Esophagus muscularis mucosa (tissue), 4 donors: ENCODE results near the gene MNT. TPM values are rescaled to one million over a fixed set of nuclear protein-coding genes. Genes with fewer than 3 reads are reported as not detected.

ENCODE experiments used
- DNase-seq: peaks from one replicate; pipeline ENCODE4 v3.0.0-alpha.2; 2017; ENCODE audit errors: extremely low spot score
- H3K27ac ChIP-seq, 4 donors: fragments of 200-600 bp; sonication (generic); replicated peaks in 1 of 4; 1 replicate in 3 of 4; 2 replicates in 1 of 4; pipeline ENCODE4 v1.5.1; 2016 to 2019; ENCODE audit warnings: mild to moderate bottlenecking in 1 of 4
- H3K27me3 ChIP-seq, 4 donors: fragments of 200-600 bp; sonication (generic); one replicate each; pipeline versions ENCODE4 v1.5.1 to v1.6.0; 2016 to 2019
- H3K36me3 ChIP-seq, 4 donors: fragments of 200-600 bp; sonication (generic); one replicate each; pipeline ENCODE4 v1.5.1; 2016 to 2019
- H3K4me1 ChIP-seq, 4 donors: fragments of 200-600 bp; sonication (generic); one replicate each; pipeline ENCODE4 v1.5.1; 2016 to 2019
- H3K4me3 ChIP-seq, 4 donors: fragments of 200-600 bp; sonication (generic); 1 replicate in 2 of 4; 2 replicates in 2 of 4; pipeline ENCODE4 v1.5.1; 2016 to 2019; ENCODE audit warnings: mild to moderate bottlenecking in 4 of 4, moderate library complexity in 1 of 4
- H3K9me3 ChIP-seq, 4 donors: fragments of 200-600 bp; sonication (generic); 1 replicate in 3 of 4; 2 replicates in 1 of 4; pipeline ENCODE4 v1.5.1; 2016 to 2019
- EP300 ChIP-seq: sonication (generic); formaldehyde crosslinking; IDR thresholded peaks from one replicate; pipeline ENCODE4 v1.6.1; 2017; ENCODE audit warnings: antibody characterized with exemption
- POLR2A ChIP-seq: fragments of 450-650 bp; IDR thresholded peaks from one replicate; pipeline ENCODE4 v1.6.1; 2017; ENCODE audit warnings: antibody characterized with exemption, moderate library complexity, mild to moderate bottlenecking, low read depth
- POLR2AphosphoS5 ChIP-seq, 2 donors: sonication (generic); formaldehyde crosslinking; IDR thresholded peaks; one replicate each; pipeline ENCODE4 v1.6.1; 2017; ENCODE audit warnings: antibody characterized with exemption in 2 of 2
- WGBS: methylation state at CpG from one replicate; pipeline ENCODE4 v1.1.5; 2018; 5-methylcytosine and 5-hydroxymethylcytosine counted together
- intact Hi-C: fragments of 100-400 bp; cut with DNase I; formaldehyde crosslinking; loops from one replicate; pipeline ENCODE4 v1.15.1; 2023
- total RNA-seq, 4 donors: library from RNA; depleted of rRNA; stranded (reverse); fragments of >200 nt; gene quantifications; one replicate each; pipeline versions ENCODE4 v1.1.0 to v1.2.1, GENCODE V29; 2016
- TF ChIP-seq, protein P1 (sequence below), 3 experiments: fragments of 200-600 bp in 2 of 3; fragments of 450-650 bp in 1 of 3; sonication (generic) in 2 of 3; IDR thresholded peaks; one replicate each; pipeline ENCODE4 v1.5.1; 2017 to 2019; ENCODE audit warnings: antibody characterized with exemption in 3 of 3, mild to moderate bottlenecking in 2 of 3, moderate library complexity in 1 of 3

MNT gene
- total RNA-seq, 4 donors from 2014 or later = 10.8 to 17.4 (median 13.8) TPM

DNA sequence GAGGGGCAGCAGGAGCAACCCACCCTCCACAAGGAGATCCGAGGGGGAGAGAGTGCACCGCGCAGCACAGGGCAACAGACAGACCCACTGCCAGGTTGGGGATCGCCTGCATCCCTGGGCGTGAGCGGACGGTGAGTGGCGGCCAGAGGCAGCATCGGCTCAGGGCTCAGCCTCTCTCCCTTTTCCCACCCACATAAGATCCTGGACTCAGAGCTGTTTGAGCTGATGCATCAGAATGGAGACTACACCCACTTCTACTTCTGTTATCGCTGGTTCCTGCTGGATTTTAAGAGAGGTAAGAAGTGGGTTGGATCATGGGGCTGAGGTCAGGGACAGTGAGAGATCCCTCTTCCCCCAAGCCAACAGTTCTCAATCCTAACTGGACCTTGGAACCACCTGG, 23.2 kb downstream of the MNT start:
- WGBS = 90% methylated on average over 10 of the region's 10 CpGs
- peaks cover 19 to 91% (median 83%) of the 10 kb centered on the region in 4 donors for H3K36me3 ChIP-seq
- intact Hi-C loops = no loop called here

DNA sequence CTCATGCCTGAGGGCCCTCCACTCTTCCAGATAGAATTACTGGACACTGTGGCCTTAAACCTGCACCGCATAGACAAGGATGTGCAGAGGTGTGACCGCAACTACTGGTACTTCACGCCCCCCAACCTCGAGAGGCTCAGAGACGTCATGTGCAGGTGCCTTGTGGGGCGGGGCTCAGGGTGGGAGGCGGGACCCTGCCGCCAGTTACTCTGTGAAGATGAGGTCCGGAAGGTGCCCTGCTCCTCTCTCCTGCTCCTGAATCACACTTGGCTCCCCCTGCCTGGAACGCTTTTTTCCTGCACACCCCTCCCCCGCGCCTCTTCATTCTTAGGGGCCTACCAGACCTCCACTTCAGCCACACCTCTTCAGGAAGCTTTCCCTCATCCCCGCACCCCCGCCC, 24.8 kb downstream of the MNT start:
- DNase-seq = no peak
- H3K27ac ChIP-seq = no peak overlapping the region
- no peak overlapping the region for H3K4me3 ChIP-seq
- H3K27me3 ChIP-seq = no peaks in the 10 kb centered on the region
- WGBS = 90% methylated on average over 14 of the region's 14 CpGs
- no peaks in the 10 kb centered on the region for H3K9me3 ChIP-seq
- H3K4me1 ChIP-seq = no peaks in the 10 kb centered on the region
- TF ChIP-seq, protein P1, sequence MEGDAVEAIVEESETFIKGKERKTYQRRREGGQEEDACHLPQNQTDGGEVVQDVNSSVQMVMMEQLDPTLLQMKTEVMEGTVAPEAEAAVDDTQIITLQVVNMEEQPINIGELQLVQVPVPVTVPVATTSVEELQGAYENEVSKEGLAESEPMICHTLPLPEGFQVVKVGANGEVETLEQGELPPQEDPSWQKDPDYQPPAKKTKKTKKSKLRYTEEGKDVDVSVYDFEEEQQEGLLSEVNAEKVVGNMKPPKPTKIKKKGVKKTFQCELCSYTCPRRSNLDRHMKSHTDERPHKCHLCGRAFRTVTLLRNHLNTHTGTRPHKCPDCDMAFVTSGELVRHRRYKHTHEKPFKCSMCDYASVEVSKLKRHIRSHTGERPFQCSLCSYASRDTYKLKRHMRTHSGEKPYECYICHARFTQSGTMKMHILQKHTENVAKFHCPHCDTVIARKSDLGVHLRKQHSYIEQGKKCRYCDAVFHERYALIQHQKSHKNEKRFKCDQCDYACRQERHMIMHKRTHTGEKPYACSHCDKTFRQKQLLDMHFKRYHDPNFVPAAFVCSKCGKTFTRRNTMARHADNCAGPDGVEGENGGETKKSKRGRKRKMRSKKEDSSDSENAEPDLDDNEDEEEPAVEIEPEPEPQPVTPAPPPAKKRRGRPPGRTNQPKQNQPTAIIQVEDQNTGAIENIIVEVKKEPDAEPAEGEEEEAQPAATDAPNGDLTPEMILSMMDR (IDR thresholded peaks at IDR 0.05) = no peak
- TF ChIP-seq POLR2AphosphoS5 (IDR thresholded peaks at IDR 0.05) (no peak), POLR2A (no peak), EP300 (no peak)
- intact Hi-C loops = no loop called here
- H3K36me3 ChIP-seq = peaks cover 20 to 98% (median 91%) of the 10 kb centered on the region in 4 donors

More for the DNA sequence above, 23.2 kb downstream of the MNT start:
- TF ChIP-seq POLR2A = no peak
- TF ChIP-seq POLR2AphosphoS5 (IDR thresholded peaks at IDR 0.05) = no peak
- TF ChIP-seq, protein P1 (IDR thresholded peaks at IDR 0.05) = no peak
- TF ChIP-seq EP300 = no peak
- H3K27me3 ChIP-seq = no peaks in the 10 kb centered on the region
- H3K27ac ChIP-seq = no peak overlapping the region
- no peaks in the 10 kb centered on the region for H3K9me3 ChIP-seq
- H3K4me3 ChIP-seq = no peak overlapping the region
- H3K4me1 ChIP-seq = peaks cover 0 to 14% (median 7%) of the 10 kb centered on the region in 4 donors
- DNase-seq = no peak

DNA sequence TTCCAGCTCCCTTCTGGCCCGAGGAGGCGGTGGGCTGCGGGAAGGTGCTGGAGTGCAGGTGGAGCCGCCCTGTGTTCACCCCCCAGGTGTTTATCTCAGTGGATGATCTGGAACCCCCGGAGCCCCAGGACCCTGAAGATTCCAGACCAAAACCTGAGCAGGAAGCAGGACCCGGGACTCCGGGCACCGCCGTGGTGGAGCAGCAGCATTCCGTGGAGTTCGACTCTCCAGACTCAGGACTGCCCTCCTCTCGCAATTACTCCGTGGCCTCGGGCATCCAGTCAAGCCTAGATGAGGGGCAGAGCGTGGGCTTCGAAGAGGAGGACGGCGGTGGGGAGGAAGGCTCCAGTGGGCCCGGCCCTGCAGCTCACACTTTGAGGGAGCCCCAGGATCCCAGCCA, 25.5 kb downstream of the MNT start:
- Histone ChIP-seq H3K4me3 (no peak overlapping the region), H3K27ac (no peak overlapping the region), H3K9me3 (no peaks in the 10 kb centered on the region), H3K27me3 (no peaks in the 10 kb centered on the region), H3K36me3 (peaks cover 20 to 96% (median 88%) of the 10 kb centered on the region in 4 donors), H3K4me1 (peaks cover 0 to 1% (median under 1%) of the 10 kb centered on the region in 4 donors)
- TF ChIP-seq EP300 (no peak), POLR2A (no peak), POLR2AphosphoS5 (IDR thresholded peaks at IDR 0.05) (no peak)
- TF ChIP-seq, protein P1 (IDR thresholded peaks at IDR 0.05) = no peak
- intact Hi-C loops = no loop called here
- DNase-seq = no peak
- 89% methylated on average over 18 of the region's 19 CpGs for WGBS

DNA sequence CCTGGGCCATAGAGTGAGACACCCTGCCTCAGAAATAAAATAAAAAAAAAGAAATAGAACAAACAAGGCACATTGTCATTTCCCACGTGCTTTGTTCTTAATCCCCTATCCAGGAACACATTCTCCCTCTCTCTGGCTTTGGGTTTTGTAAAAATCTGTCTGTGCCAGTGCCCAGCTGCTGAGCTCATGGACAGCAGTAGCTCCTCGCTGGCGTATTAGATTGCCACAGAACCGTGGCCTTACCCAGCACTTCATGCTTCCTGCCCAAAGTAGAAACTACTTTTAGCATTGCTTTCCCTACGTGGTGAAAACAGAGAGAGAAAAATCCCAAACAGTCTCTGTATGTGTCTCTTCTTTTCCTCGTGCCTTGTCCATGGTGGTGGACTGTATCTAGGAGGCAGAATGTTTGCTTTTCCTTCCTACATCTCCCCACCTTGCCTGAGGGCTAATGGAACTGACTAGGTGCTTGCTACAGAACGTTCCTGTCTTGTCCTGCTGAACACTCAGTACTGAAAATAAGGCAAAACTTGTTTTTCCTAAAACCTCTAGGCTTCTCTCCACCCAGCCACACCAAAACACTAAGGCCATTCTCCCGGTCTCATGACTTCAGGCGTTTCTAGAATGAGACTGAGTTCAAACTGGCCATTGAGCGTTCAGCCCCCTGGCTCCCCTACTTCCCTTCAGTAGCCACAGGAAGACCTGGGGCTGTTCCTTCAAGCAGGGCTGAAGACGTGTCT, 26.1 kb downstream of the MNT start:
- 77% methylated on average over 11 of the region's 11 CpGs for WGBS
- no peak overlapping the region for H3K27ac ChIP-seq

More for the DNA sequence above, 26.1 kb downstream of the MNT start:
- H3K36me3 ChIP-seq = peaks cover 20 to 96% (median 86%) of the 10 kb centered on the region in 4 donors
- H3K4me1 ChIP-seq = peaks cover 0 to 8% (median 7%) of the 10 kb centered on the region in 4 donors
- no peak overlapping the region for H3K4me3 ChIP-seq
- no peak for DNase-seq
- intact Hi-C loops = no loop called here
- TF ChIP-seq POLR2A (no peak), POLR2AphosphoS5 (IDR thresholded peaks at IDR 0.05) (no peak), EP300 (no peak)
- TF ChIP-seq, protein P1 (IDR thresholded peaks at IDR 0.05) = no peak
- no peaks in the 10 kb centered on the region for H3K27me3 ChIP-seq
- no peaks in the 10 kb centered on the region for H3K9me3 ChIP-seq
